SU-DHL-6 (cell line): ENCODE results near the gene UGT1A6.

ENCODE experiments used
- H2AFZ ChIP-seq: fragments of 200-600 bp; sonication (generic); 2 replicates; pipeline ENCODE4 v1.6.1; 2014; ENCODE audit warnings: low read depth, mild to moderate bottlenecking, moderate library complexity, mixed read lengths, antibody characterized with exemption, low read length; ENCODE audit not compliant: severe bottlenecking
- H3F3A ChIP-seq: fragments of 200-600 bp; shearing (Covaris generic); 2 replicates; pipeline ENCODE4 v1.6.0; 2016; ENCODE audit warnings: antibody characterized with exemption, mild to moderate bottlenecking; ENCODE audit not compliant: insufficient read depth
- H3K27ac ChIP-seq: fragments of 200-600 bp; sonication (generic); 2 replicates; pipeline ENCODE4 v1.5.1; 2016; ENCODE audit warnings: low read depth, mild to moderate bottlenecking, low read length, moderate library complexity, mixed read lengths
- H3K27me3 ChIP-seq: fragments of 200-600 bp; sonication (generic), shearing (Covaris generic); 2 replicates; pipeline ENCODE4 v1.6.0; 2014; ENCODE audit warnings: mild to moderate bottlenecking, low read length
- H3K36me3 ChIP-seq: fragments of 200-600 bp; sonication (generic); 2 replicates; pipeline ENCODE4 v1.6.1; 2014; ENCODE audit warnings: mild to moderate bottlenecking, low read length, mixed read lengths
- H3K4me2 ChIP-seq: fragments of 300-600, 200-600 bp; shearing (Covaris generic), sonication (generic); 2 replicates; pipeline ENCODE4 v1.6.0; 2014; ENCODE audit warnings: low read length, low read depth, mild to moderate bottlenecking; ENCODE audit not compliant: poor library complexity, severe bottlenecking
- H3K4me3 ChIP-seq: fragments of 200-600 bp; sonication (generic); 2 replicates; pipeline ENCODE4 v1.5.1; 2014; ENCODE audit warnings: antibody characterized with exemption, low read length, mild to moderate bottlenecking, mixed read lengths; ENCODE audit not compliant: insufficient read depth, poor library complexity, severe bottlenecking
- H3K79me2 ChIP-seq: fragments of 200-600 bp; sonication (generic); 2 replicates; pipeline ENCODE4 v1.6.1; 2014; ENCODE audit warnings: mild to moderate bottlenecking, low read length, moderate library complexity; ENCODE audit not compliant: insufficient read depth
- H3K9ac ChIP-seq: fragments of 200-600 bp; sonication (generic); 2 replicates; pipeline ENCODE4 v1.7.0; 2014; ENCODE audit warnings: mild to moderate bottlenecking, low read length
- H3K9me2 ChIP-seq: fragments of 200-600 bp; sonication (generic); replicated peaks from 2 replicates; pipeline ENCODE4 v1.6.1; 2014; ENCODE audit warnings: low read length; ENCODE audit not compliant: insufficient read depth
- H3K9me3 ChIP-seq: fragments of 200-600 bp; sonication (generic); 2 replicates; pipeline ENCODE4 v1.6.1; 2014; ENCODE audit warnings: low read length, mixed read lengths; ENCODE audit not compliant: insufficient read depth
- H4K20me1 ChIP-seq: fragments of 200-600 bp; sonication (generic); 2 replicates; pipeline ENCODE4 v1.6.1; 2014; ENCODE audit warnings: low read depth, mild to moderate bottlenecking, antibody characterized with exemption, low read length, moderate library complexity, mixed read lengths
- CTCF ChIP-seq: fragments of 200-600 bp; sonication (generic); IDR thresholded peaks from one replicate; pipeline ENCODE4 v1.5.1; 2017; ENCODE audit warnings: antibody characterized with exemption, mild to moderate bottlenecking, low read length, moderate library complexity; ENCODE audit not compliant: insufficient read depth, poor library complexity, severe bottlenecking
- EZH2phosphoT487 ChIP-seq: fragments of 200-600 bp; sonication (generic), shearing (Covaris generic); conservative IDR thresholded peaks from 2 replicates; pipeline ENCODE4 v1.6.1; 2018; ENCODE audit warnings: mild to moderate bottlenecking, antibody characterized with exemption, low read length, moderate library complexity, mixed read lengths

Gene UGT1A6

GRCh38 chr2:233793465-233794127 lies 100.9 kb downstream of the UGT1A6 start:
- no peaks in the 10 kb centered on the region for H3K9me2 ChIP-seq
- no peak overlapping the region for H3K4me3 ChIP-seq
- H3K9ac ChIP-seq = no peak overlapping the region
- no peaks in the 10 kb centered on the region for H3K9me3 ChIP-seq
- H3F3A ChIP-seq = no peaks in the 10 kb centered on the region
- H3K27me3 ChIP-seq = no peaks in the 10 kb centered on the region
- H3K27ac ChIP-seq = no peak overlapping the region
- no peak overlapping the region for H3K4me2 ChIP-seq
- H2AFZ ChIP-seq = no peak overlapping the region
- TF ChIP-seq EZH2phosphoT487 (no peak), CTCF (no peak)
- no peaks in the 10 kb centered on the region for H3K79me2 ChIP-seq
- no peaks in the 10 kb centered on the region for H3K36me3 ChIP-seq
- no peaks in the 10 kb centered on the region for H4K20me1 ChIP-seq

- Histone ChIP-seq H4K20me1 (no peaks in the 10 kb centered on the region), H2AFZ (no peak overlapping the region), H3K9me3 (no peaks in the 10 kb centered on the region), H3K4me3 (no peak overlapping the region), H3K36me3 (no peaks in the 10 kb centered on the region), H3K9me2 (no peaks in the 10 kb centered on the region), H3K27me3 (no peaks in the 10 kb centered on the region), H3K4me2 (no peak overlapping the region), H3K27ac (no peak overlapping the region), H3K9ac (no peak overlapping the region), H3F3A (no peaks in the 10 kb centered on the region), H3K79me2 (no peaks in the 10 kb centered on the region)
- TF ChIP-seq CTCF (no peak), EZH2phosphoT487 (no peak)
These were observed 101.5 kb downstream of the UGT1A6 start for GRCh38 chr2:233794128-233794658.

- Histone ChIP-seq H3K27me3 (no peaks in the 10 kb centered on the region), H3K4me2 (no peak overlapping the region)
- TF ChIP-seq EZH2phosphoT487 = no peak
- no peak for TF ChIP-seq CTCF
These were observed 103.1 kb downstream of the UGT1A6 start for GRCh38 chr2:233795735-233796171.

More at GRCh38 chr2:233795735-233796171, 103.1 kb downstream of the UGT1A6 start:
- H3K36me3 ChIP-seq = no peaks in the 10 kb centered on the region
- no peak overlapping the region for H3K9ac ChIP-seq
- H3K9me2 ChIP-seq = no peaks in the 10 kb centered on the region
- no peak overlapping the region for H2AFZ ChIP-seq
- no peaks in the 10 kb centered on the region for H3F3A ChIP-seq
- H3K4me3 ChIP-seq = no peak overlapping the region
- H4K20me1 ChIP-seq = no peaks in the 10 kb centered on the region
- no peaks in the 10 kb centered on the region for H3K79me2 ChIP-seq
- H3K27ac ChIP-seq = no peak overlapping the region
- no peaks in the 10 kb centered on the region for H3K9me3 ChIP-seq
